Subcutaneous adipose tissue (tissue), 4 donors: ENCODE data around the gene CLIC5. TPM values are rescaled to one million over a fixed set of nuclear protein-coding genes. Genes with fewer than 3 reads are reported as not detected.

Experiments used
- small RNA-seq: library from RNA; depleted of rRNA; stranded (forward); fragments of <200 nt; gene quantifications from one replicate; pipeline ENCODE3, GENCODE V24; 2016
- total RNA-seq, 4 donors: library from RNA; depleted of rRNA; stranded (reverse); fragments of >200 nt; gene quantifications; one replicate each; pipeline ENCODE4 v1.1.0, GENCODE V29; 2016
- TF ChIP-seq, protein P1 (sequence below): fragments of 450-650 bp; IDR thresholded peaks from one replicate; pipeline ENCODE4 v1.5.1; 2016; ENCODE audit warnings: low read depth, mild to moderate bottlenecking, control low read depth, antibody characterized with exemption, moderate library complexity

Gene CLIC5
- total RNA-seq, 4 donors from 2014 or later: 2.0 to 15.2 (median 8.5) TPM

DNA sequence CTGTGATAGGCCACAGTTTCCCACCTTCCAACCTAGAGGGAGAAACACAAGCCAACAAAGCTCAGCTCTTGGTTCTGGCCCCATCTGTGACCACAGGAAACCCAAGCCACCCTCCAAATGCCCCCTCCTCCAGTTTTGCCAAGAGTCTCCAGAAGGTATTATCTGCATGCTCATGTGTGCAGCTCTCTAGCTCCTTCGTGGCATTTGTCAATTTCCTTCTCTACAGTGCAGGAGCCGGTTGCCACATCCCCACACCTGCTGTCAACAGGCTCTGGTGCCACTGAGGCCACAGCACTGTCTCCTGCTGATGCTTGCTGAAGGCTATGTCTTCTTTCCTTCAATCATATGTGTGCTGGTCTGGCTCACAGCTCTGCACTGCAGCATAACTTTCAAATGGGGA, 177.2 kb downstream of the CLIC5 start:
- TF ChIP-seq, protein P1, sequence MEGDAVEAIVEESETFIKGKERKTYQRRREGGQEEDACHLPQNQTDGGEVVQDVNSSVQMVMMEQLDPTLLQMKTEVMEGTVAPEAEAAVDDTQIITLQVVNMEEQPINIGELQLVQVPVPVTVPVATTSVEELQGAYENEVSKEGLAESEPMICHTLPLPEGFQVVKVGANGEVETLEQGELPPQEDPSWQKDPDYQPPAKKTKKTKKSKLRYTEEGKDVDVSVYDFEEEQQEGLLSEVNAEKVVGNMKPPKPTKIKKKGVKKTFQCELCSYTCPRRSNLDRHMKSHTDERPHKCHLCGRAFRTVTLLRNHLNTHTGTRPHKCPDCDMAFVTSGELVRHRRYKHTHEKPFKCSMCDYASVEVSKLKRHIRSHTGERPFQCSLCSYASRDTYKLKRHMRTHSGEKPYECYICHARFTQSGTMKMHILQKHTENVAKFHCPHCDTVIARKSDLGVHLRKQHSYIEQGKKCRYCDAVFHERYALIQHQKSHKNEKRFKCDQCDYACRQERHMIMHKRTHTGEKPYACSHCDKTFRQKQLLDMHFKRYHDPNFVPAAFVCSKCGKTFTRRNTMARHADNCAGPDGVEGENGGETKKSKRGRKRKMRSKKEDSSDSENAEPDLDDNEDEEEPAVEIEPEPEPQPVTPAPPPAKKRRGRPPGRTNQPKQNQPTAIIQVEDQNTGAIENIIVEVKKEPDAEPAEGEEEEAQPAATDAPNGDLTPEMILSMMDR: no peak

DNA sequence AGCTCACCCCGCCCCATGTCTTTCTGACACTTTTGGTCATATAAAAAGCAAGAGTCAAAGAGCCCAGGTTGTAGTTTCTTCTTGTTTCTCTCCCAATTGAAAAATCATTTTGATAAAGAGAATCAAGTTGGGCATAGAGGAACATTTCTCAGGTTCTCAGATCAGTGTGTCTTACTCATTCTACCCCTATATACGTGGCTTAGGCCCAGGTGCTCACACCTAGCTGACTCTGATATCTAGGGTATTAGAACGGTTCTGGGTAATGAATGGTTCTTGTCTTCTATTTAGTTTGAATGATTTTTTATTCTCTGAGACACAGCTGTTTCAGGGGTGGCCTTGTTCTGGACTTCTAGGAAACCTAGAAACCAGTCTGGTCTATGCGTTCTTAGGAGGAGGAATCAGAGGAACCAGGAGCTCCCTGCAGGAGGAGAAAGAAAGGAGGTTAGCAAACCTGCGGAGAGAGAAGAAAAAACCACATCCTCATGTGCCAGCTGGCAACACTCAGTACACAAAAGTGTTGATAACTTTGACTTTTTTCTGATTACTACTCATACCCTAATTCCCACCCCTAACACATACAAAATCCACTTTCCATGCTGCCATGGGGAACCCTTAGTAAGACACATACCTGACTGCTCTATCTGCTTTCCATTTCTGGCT, 178.0 kb downstream of the CLIC5 start:
- TF ChIP-seq, protein P1: no peak

DNA sequence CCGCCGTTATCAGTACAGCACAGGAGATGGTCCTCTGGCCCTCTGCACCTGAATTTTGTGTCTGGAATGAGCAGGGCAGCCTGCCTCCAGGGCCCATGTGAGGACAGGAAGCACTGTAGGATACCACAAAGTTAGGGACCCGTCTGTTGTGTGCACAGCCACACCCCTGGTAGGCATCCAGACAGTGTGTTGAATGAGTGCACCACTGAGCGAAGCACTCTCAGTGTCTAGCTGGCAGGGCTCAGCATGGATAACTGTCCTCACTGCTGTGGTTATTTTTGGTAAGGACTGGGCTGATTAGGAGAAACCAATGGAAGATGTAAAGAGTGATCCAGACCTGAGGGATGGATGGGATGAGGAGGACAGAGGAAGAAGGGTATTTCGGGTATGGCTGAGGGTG, 178.7 kb downstream of the CLIC5 start:
- TF ChIP-seq, protein P1: no peak

DNA sequence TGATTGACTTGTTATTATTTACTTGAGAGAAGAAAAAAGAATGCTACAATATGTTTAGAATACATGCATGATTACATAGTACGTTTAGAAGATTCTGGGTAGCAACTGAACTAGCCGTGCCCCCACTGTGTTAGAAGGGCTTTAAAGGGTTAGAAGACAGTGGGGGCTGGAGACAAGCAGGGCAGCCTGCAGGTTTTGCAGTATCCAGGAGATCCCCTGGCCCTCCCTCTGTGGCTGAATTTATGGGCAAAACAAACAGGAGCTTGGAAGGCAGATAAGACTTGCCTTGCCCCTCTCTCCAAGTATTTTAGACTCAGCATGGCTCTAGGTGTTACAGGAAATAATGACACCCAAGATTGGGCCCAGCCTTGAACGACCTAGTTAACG, 179.2 kb downstream of the CLIC5 start:
- TF ChIP-seq, protein P1: no peak

DNA sequence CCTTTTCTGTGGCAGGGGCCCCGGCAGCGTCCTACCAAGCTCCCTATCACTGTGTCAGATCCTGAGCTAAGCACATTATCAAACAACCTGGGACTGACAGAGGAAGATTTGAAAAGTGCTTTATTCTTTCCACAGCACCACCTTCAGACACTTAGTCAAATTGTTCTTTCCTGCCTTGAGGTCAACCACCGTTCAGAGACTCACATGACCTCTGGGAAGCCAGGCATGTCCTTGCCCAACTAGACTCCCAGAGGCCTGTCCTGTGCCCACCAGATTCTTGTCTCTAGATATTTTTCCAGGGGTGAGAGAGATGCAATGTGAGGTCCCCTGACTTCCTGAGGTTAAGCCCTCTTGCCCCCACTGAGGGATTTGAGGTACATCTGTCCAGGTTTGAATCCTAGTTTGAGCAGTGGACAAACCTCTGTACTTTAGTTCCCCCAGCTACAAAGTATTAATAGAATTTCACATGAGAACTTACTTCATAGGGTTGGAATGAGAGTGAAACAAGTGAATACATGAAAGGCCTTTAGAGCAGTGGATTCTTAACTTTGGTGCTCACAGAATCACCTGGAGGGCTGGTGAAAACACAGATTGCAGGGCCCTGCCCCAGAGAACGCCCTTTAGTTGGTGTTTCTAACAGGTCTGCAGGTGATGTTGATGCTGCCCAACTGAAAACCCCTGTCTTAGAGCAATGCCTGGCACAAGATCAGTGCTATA, 179.8 kb downstream of the CLIC5 start:
- TF ChIP-seq, protein P1: no peak

DNA sequence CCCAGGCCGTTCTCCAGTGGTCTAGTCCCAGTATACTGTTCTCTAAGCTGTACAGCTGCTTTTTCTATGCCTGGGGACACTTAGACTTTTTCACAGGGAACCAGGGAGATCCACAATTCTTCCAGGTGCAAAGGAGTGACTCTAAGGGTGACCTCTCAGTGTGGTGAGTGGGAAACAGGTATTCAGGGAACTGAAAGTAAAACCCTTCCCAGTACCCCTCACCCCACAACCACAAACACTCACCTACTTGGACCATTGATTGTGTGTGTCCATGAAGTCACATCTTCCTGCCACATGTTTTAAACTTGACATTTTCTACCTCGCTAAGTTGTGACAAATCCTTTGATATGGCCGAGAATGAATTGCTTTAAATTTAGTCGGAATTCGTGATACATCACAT, 183.6 kb downstream of the CLIC5 start:
- TF ChIP-seq, protein P1: no peak

Small RNA genes lying within 50 kb of the gene (small RNA-seq; reads per million reads assigned to genes)
- gene RNU6-754P: not detected

Other genes with a start within 250 kb of the CLIC5 start
- 10 to 100 TPM; 16.2 to 28.4 (median 19.0) TPM for gene ENPP4, start 114.1 kb upstream of the CLIC5 start, total RNA-seq
- gene ENPP5, start 155.1 kb upstream of the CLIC5 start, total RNA-seq: under 1 TPM; 0.38 to 0.82 (median 0.59) TPM